Mesenchymal stem cell (in vitro differentiated cells and primary cell): Measurements from ENCODE around the gene CRACR2A.

Experiments used
- DNase-seq: peaks from one replicate; pipeline ENCODE4 v3.0.0-alpha.2; 2013
- H2AFZ ChIP-seq: one replicate; pipeline ENCODE4 v1.6.1; 2013; ENCODE audit warnings: low read depth, mild to moderate bottlenecking, control low read depth, inconsistent platforms, low read length, moderate library complexity
- H2AK5ac ChIP-seq: 2 replicates; pipeline ENCODE4 v1.6.1; 2013; ENCODE audit warnings: low read length, moderate library complexity, mild to moderate bottlenecking, inconsistent platforms; ENCODE audit not compliant: severe bottlenecking
- H2BK120ac ChIP-seq: one replicate; pipeline ENCODE4 v1.6.1; 2013; ENCODE audit warnings: low read depth, mild to moderate bottlenecking, inconsistent platforms, low read length, moderate library complexity
- H2BK12ac ChIP-seq, 2 experiments: one replicate each; pipeline ENCODE4 v1.6.1; 2013; ENCODE audit warnings: inconsistent platforms in 2 of 2, low read length in 2 of 2, mild to moderate bottlenecking in 2 of 2, moderate library complexity in 2 of 2, control low read depth in 1 of 2
- H2BK15ac ChIP-seq: one replicate; pipeline ENCODE4 v1.6.1; 2013; ENCODE audit warnings: mild to moderate bottlenecking, low read depth, inconsistent platforms; ENCODE audit not compliant: poor library complexity, severe bottlenecking
- H2BK5ac ChIP-seq: 2 replicates; pipeline ENCODE4 v1.6.1; 2013; ENCODE audit warnings: low read depth, mild to moderate bottlenecking, low read length, control low read depth, inconsistent platforms; ENCODE audit not compliant: poor library complexity, severe bottlenecking
- H3K14ac ChIP-seq, 2 experiments: one replicate each; pipeline ENCODE4 v1.6.1; 2013; ENCODE audit warnings: inconsistent platforms in 2 of 2, low read length in 2 of 2, control low read depth in 1 of 2, mild to moderate bottlenecking in 1 of 2, moderate library complexity in 1 of 2
- H3K18ac ChIP-seq, 2 experiments: one replicate each; pipeline ENCODE4 v1.6.1; 2013; ENCODE audit warnings: inconsistent platforms in 2 of 2, low read length in 2 of 2, control low read depth in 1 of 2, low read depth in 1 of 2, mild to moderate bottlenecking in 1 of 2
- H3K23ac ChIP-seq, 2 experiments: one replicate each; pipeline ENCODE4 v1.6.1; 2013; ENCODE audit warnings: inconsistent platforms in 2 of 2, low read length in 2 of 2, mild to moderate bottlenecking in 2 of 2, moderate library complexity in 2 of 2, control low read depth in 1 of 2
- H3K27ac ChIP-seq: 2 replicates; pipeline ENCODE4 v1.5.1; 2013; ENCODE audit warnings: mild to moderate bottlenecking, moderate library complexity, low read length, control low read depth, inconsistent platforms; ENCODE audit not compliant: poor library complexity, severe bottlenecking
- H3K27me3 ChIP-seq, 2 experiments: 2 replicates each; pipeline versions ENCODE4 v1.6.1 to v1.7.0; 2013; ENCODE audit warnings: low read length in 2 of 2, mild to moderate bottlenecking in 2 of 2, moderate library complexity in 2 of 2, control low read depth in 1 of 2, inconsistent platforms in 1 of 2; ENCODE audit not compliant: control insufficient read depth in 1 of 2, insufficient read depth in 1 of 2
- H3K36me3 ChIP-seq, 2 experiments: 2 replicates each; pipeline versions ENCODE4 v1.6.1 to v1.7.0; 2013; ENCODE audit warnings: low read length in 2 of 2, control low read depth in 1 of 2, inconsistent platforms in 1 of 2, low read depth in 1 of 2, mild to moderate bottlenecking in 1 of 2; ENCODE audit not compliant: insufficient read depth in 2 of 2, control insufficient read depth in 1 of 2
- H3K4ac ChIP-seq, 2 experiments: one replicate each; pipeline ENCODE4 v1.6.1; 2013; ENCODE audit warnings: inconsistent platforms in 2 of 2, low read length in 2 of 2, mild to moderate bottlenecking in 2 of 2, moderate library complexity in 2 of 2, control low read depth in 1 of 2, low read depth in 1 of 2
- H3K4me1 ChIP-seq: 2 replicates; pipeline ENCODE4 v1.6.1; 2013; ENCODE audit warnings: low read depth, low read length, control low read depth; ENCODE audit not compliant: control insufficient read depth, insufficient read depth
- H3K4me2 ChIP-seq: 2 replicates; pipeline ENCODE4 v1.6.1; 2013; ENCODE audit warnings: low read length, mild to moderate bottlenecking, inconsistent platforms; ENCODE audit not compliant: poor library complexity, severe bottlenecking
- H3K4me3 ChIP-seq, 2 experiments: 2 replicates each; pipeline versions ENCODE4 v1.5.1 to v1.7.0; 2013; ENCODE audit warnings: low read length in 2 of 2, mild to moderate bottlenecking in 2 of 2, control low read depth in 1 of 2, low read depth in 1 of 2; ENCODE audit not compliant: insufficient read depth in 1 of 2
- H3K79me1 ChIP-seq: replicated peaks from 2 replicates; pipeline ENCODE4 v1.6.1; 2013; ENCODE audit warnings: mild to moderate bottlenecking, control low read depth, low read length, inconsistent platforms; ENCODE audit not compliant: poor library complexity, severe bottlenecking
- H3K9ac ChIP-seq: 2 replicates; pipeline ENCODE4 v1.7.0; 2013; ENCODE audit warnings: mild to moderate bottlenecking, low read length, moderate library complexity
- H3K9me3 ChIP-seq: 2 replicates; pipeline ENCODE4 v1.7.0; 2013; ENCODE audit warnings: mild to moderate bottlenecking, low read length; ENCODE audit not compliant: control insufficient read depth
- H4K8ac ChIP-seq: one replicate; pipeline ENCODE4 v1.6.1; 2013; ENCODE audit warnings: inconsistent platforms, mild to moderate bottlenecking, low read length, moderate library complexity
- H4K91ac ChIP-seq: one replicate; pipeline ENCODE4 v1.6.1; 2013; ENCODE audit warnings: mild to moderate bottlenecking, low read length, inconsistent platforms
- WGBS: methylation state at CpG from one replicate; pipeline ENCODE4 v1.1.7; 2013; ENCODE audit warnings: mixed read lengths; 5-methylcytosine and 5-hydroxymethylcytosine counted together

The CRACR2A gene

GRCh38 chr12:3759878-3760277, 7.0 kb upstream of the CRACR2A start:
- H3K18ac ChIP-seq, result no peak overlapping the region
- H3K4me3 ChIP-seq, result no peak overlapping the region
- H3K9me3 ChIP-seq, result no peaks in the 10 kb centered on the region
- H3K36me3 ChIP-seq, result no peaks in the 10 kb centered on the region
- no peak overlapping the region for H3K4me2 ChIP-seq
- no peak overlapping the region for H4K91ac ChIP-seq
- H2AK5ac ChIP-seq, result no peak overlapping the region
- no peak overlapping the region for H2AFZ ChIP-seq
- no peak overlapping the region for H3K23ac ChIP-seq
- WGBS, result 64% methylated on average over 2 of the region's 2 CpGs
- H2BK120ac ChIP-seq, result no peak overlapping the region
- H3K27me3 ChIP-seq, result no peaks in the 10 kb centered on the region
- H3K4ac ChIP-seq, result no peak overlapping the region
- no peak overlapping the region for H3K14ac ChIP-seq
- no peak overlapping the region for H2BK12ac ChIP-seq
- no peak for DNase-seq
- no peak overlapping the region for H2BK15ac ChIP-seq
- H3K79me1 ChIP-seq, result no peaks in the 10 kb centered on the region
- H3K27ac ChIP-seq, result no peak overlapping the region
- no peak overlapping the region for H2BK5ac ChIP-seq
- H4K8ac ChIP-seq, result no peak overlapping the region
- no peak overlapping the region for H3K9ac ChIP-seq
- H3K4me1 ChIP-seq, result no peaks in the 10 kb centered on the region

GRCh38 chr12:3757261-3757660, 4.4 kb upstream of the CRACR2A start:
- Histone ChIP-seq H2BK12ac (no peak overlapping the region), H2BK120ac (no peak overlapping the region)
- DNase-seq, result no peak

GRCh38 chr12:3755898-3756297, 3.0 kb upstream of the CRACR2A start:
- no peak for DNase-seq
- H2BK15ac ChIP-seq, result no peak overlapping the region
- H3K4ac ChIP-seq, result no peak overlapping the region
- no peak overlapping the region for H2AFZ ChIP-seq
- H3K4me1 ChIP-seq, result peaks cover 16% of the 10 kb centered on the region
- no peak overlapping the region for H3K9ac ChIP-seq
- no peaks in the 10 kb centered on the region for H3K27me3 ChIP-seq
- no peaks in the 10 kb centered on the region for H3K9me3 ChIP-seq
- H3K14ac ChIP-seq, result no peak overlapping the region
- H3K36me3 ChIP-seq, result no peaks in the 10 kb centered on the region
- H2BK5ac ChIP-seq, result no peak overlapping the region
- no peak overlapping the region for H2BK12ac ChIP-seq
- H3K79me1 ChIP-seq, result no peaks in the 10 kb centered on the region
- H3K4me3 ChIP-seq, result no peak overlapping the region
- no peak overlapping the region for H4K8ac ChIP-seq
- H3K27ac ChIP-seq, result no peak overlapping the region
- H3K23ac ChIP-seq, result no peak overlapping the region
- H2BK120ac ChIP-seq, result no peak overlapping the region
- no peak overlapping the region for H3K18ac ChIP-seq
- no peak overlapping the region for H3K4me2 ChIP-seq
- H4K91ac ChIP-seq, result no peak overlapping the region
- 88% methylated on average over 3 of the region's 3 CpGs for WGBS
- no peak overlapping the region for H2AK5ac ChIP-seq

More at GRCh38 chr12:3757261-3757660, 4.4 kb upstream of the CRACR2A start:
- no peak overlapping the region for H3K4ac ChIP-seq
- H3K79me1 ChIP-seq, result no peaks in the 10 kb centered on the region
- H4K8ac ChIP-seq, result no peak overlapping the region
- H3K23ac ChIP-seq, result no peak overlapping the region
- H3K4me2 ChIP-seq, result no peak overlapping the region
- no peak overlapping the region for H3K9ac ChIP-seq
- H2AFZ ChIP-seq, result no peak overlapping the region
- no peak overlapping the region for H2BK15ac ChIP-seq
- H3K27me3 ChIP-seq, result no peaks in the 10 kb centered on the region
- H3K27ac ChIP-seq, result no peak overlapping the region
- no peak overlapping the region for H4K91ac ChIP-seq
- H2AK5ac ChIP-seq, result no peak overlapping the region
- 81% methylated on average over 2 of the region's 2 CpGs for WGBS
- peaks cover 12% of the 10 kb centered on the region for H3K4me1 ChIP-seq
- H2BK5ac ChIP-seq, result no peak overlapping the region
- no peaks in the 10 kb centered on the region for H3K9me3 ChIP-seq
- no peak overlapping the region for H3K18ac ChIP-seq
- no peak overlapping the region for H3K14ac ChIP-seq
- no peaks in the 10 kb centered on the region for H3K36me3 ChIP-seq
- no peak overlapping the region for H3K4me3 ChIP-seq

GRCh38 chr12:3753544-3754284, 805 bp upstream of the CRACR2A start:
- Histone ChIP-seq H3K36me3 (no peaks in the 10 kb centered on the region), H3K4me2 (no peak overlapping the region), H3K4me3 (peak overlapping the region in 1 of 2 experiments; percentile 82), H3K9ac (peak overlapping the region; percentile 88), H2BK15ac (no peak overlapping the region), H3K4me1 (peaks cover 16% of the 10 kb centered on the region), H2AFZ (no peak overlapping the region), H3K27me3 (no peaks in the 10 kb centered on the region), H4K91ac (no peak overlapping the region), H2BK12ac (no peak overlapping the region), H2BK120ac (no peak overlapping the region), H3K18ac (no peak overlapping the region), H3K27ac (no peak overlapping the region), H3K79me1 (no peaks in the 10 kb centered on the region), H3K14ac (no peak overlapping the region), H3K23ac (no peak overlapping the region), H3K4ac (no peak overlapping the region), H4K8ac (no peak overlapping the region), H2BK5ac (no peak overlapping the region), H2AK5ac (no peak overlapping the region), H3K9me3 (no peaks in the 10 kb centered on the region)
- WGBS, result 87% methylated on average over 9 of the region's 9 CpGs
- DNase-seq, result peak; percentile 1
